H1 (cell line): ENCODE results near the gene FUT4. TPM values are rescaled to one million over a fixed set of nuclear protein-coding genes. Genes with fewer than 3 reads are reported as not detected.

Experiments used
- CTCF ChIA-PET: fragments of 300-600 bp; sonication (Branson Sonifier 250); formaldehyde crosslinking; loops from one replicate; lab custom pipeline; 2021; ENCODE audit not compliant: partially characterized antibody; lab: Charles Lee
- POLR2A ChIA-PET: fragments of 300-600 bp; sonication (Branson Sonifier 250); formaldehyde crosslinking; loops from one replicate; lab custom pipeline; 2021; ENCODE audit warnings: inconsistent platforms; ENCODE audit not compliant: partially characterized antibody; lab: Charles Lee
- DNase-seq, 2 experiments: peaks; one replicate each; pipeline versions ENCODE4 v3.0.0 to v3.0.0-alpha.2; 2010 to 2022; ENCODE audit warnings: low spot score in 2 of 2, low read depth in 1 of 2, mixed read lengths in 1 of 2
- FAIRE-seq: peaks from 2 replicates; lab custom pipeline; 2011; peaks lifted over from hg19 to GRCh38; lab: Jason Lieb, UNC
- H2AFZ ChIP-seq: 2 replicates; pipeline ENCODE4 v1.8.1; 2012; ENCODE audit warnings: low read length, inconsistent platforms
- H2AK5ac ChIP-seq: 2 replicates; pipeline ENCODE4 v1.6.1; 2013; ENCODE audit warnings: low read depth, low read length
- H2BK120ac ChIP-seq: replicated peaks from 2 replicates; pipeline ENCODE3; 2013; ENCODE audit warnings: low read depth, low read length, inconsistent platforms
- H2BK12ac ChIP-seq: 2 replicates; pipeline ENCODE4 v1.6.1; 2013; ENCODE audit warnings: low read depth, low read length
- H2BK15ac ChIP-seq: 2 replicates; pipeline ENCODE4 v1.6.1; 2013; ENCODE audit warnings: low read length
- H2BK20ac ChIP-seq: 2 replicates; pipeline ENCODE4 v1.6.1; 2013; ENCODE audit warnings: low read length
- H2BK5ac ChIP-seq: 2 replicates; pipeline ENCODE4 v1.6.1; 2013; ENCODE audit warnings: low read depth, low read length
- H3K14ac ChIP-seq: 2 replicates; pipeline ENCODE4 v1.6.1; 2013; ENCODE audit warnings: inconsistent platforms; ENCODE audit not compliant: insufficient read length
- H3K18ac ChIP-seq: 2 replicates; pipeline ENCODE4 v1.6.1; 2013; ENCODE audit warnings: low read length; ENCODE audit errors: extremely low read depth
- H3K23ac ChIP-seq: 2 replicates; pipeline ENCODE4 v1.6.1; 2013; ENCODE audit warnings: inconsistent platforms; ENCODE audit not compliant: insufficient read length
- H3K23me2 ChIP-seq: 2 replicates; pipeline ENCODE4 v1.6.1; 2013; ENCODE audit warnings: low read depth, low read length
- H3K27ac ChIP-seq: 2 replicates; pipeline ENCODE4 v1.6.1; 2011; ENCODE audit warnings: low read depth, low read length, inconsistent platforms
- H3K27me3 ChIP-seq, 4 experiments: replicated peaks in 1 of 4; 1 replicate in 1 of 4; 2 replicates in 3 of 4; pipeline versions ENCODE4 v1.6.1 to v1.8.1; 2011 to 2013; ENCODE audit warnings: low read length in 3 of 4, mild to moderate bottlenecking in 3 of 4, inconsistent platforms in 2 of 4, mixed read lengths in 2 of 4, moderate library complexity in 1 of 4; ENCODE audit not compliant: control insufficient read depth in 3 of 4, insufficient read depth in 3 of 4; ENCODE audit errors: extremely low read depth in 1 of 4
- H3K36me3 ChIP-seq, 4 experiments: 2 replicates each; pipeline versions ENCODE4 v1.6.1 to v1.8.1; 2011 to 2013; ENCODE audit warnings: mild to moderate bottlenecking in 4 of 4, low read length in 3 of 4, moderate library complexity in 2 of 4, control low read depth in 1 of 4, inconsistent platforms in 1 of 4; ENCODE audit not compliant: insufficient read depth in 4 of 4, control insufficient read depth in 2 of 4
- H3K4ac ChIP-seq: replicated peaks from 2 replicates; pipeline ENCODE3; 2013; ENCODE audit warnings: low read length, low read depth, mixed read lengths, inconsistent platforms; ENCODE audit not compliant: insufficient read length
- H3K4me1 ChIP-seq, 4 experiments: replicated peaks in 1 of 4; 1 replicate in 1 of 4; 2 replicates in 3 of 4; pipeline versions ENCODE4 v1.6.1 to v1.8.1; 2011 to 2013; ENCODE audit warnings: low read length in 3 of 4, inconsistent platforms in 2 of 4, mixed read lengths in 1 of 4; ENCODE audit not compliant: insufficient read depth in 4 of 4, control insufficient read depth in 3 of 4
- H3K4me2 ChIP-seq, 2 experiments: 2 replicates each; pipeline versions ENCODE4 v1.6.1 to v1.8.1; 2011 to 2013; ENCODE audit warnings: low read depth in 2 of 2, low read length in 2 of 2, control low read depth in 1 of 2, inconsistent platforms in 1 of 2, mild to moderate bottlenecking in 1 of 2; ENCODE audit not compliant: insufficient read depth in 1 of 2
- H3K4me3 ChIP-seq, 4 experiments: fragments of 200-600, 300-600 bp in 1 of 4; sonication (generic), shearing (Covaris generic), sonication (Bioruptor Twin) in 1 of 4; 2 replicates each; pipeline versions ENCODE4 v1.5.1 to v1.8.1; 2011 to 2016; ENCODE audit warnings: low read length in 4 of 4, low read depth in 3 of 4, control low read depth in 2 of 4, inconsistent platforms in 2 of 4, mild to moderate bottlenecking in 2 of 4, mixed read lengths in 1 of 4, moderate library complexity in 1 of 4; ENCODE audit not compliant: insufficient read depth in 2 of 4; ENCODE audit errors: extremely low read depth in 1 of 4
- H3K56ac ChIP-seq: replicated peaks from 2 replicates; pipeline ENCODE3; 2013; ENCODE audit warnings: low read depth, mild to moderate bottlenecking, mixed read lengths, low read length, inconsistent platforms; ENCODE audit not compliant: insufficient read length
- H3K79me1 ChIP-seq: 2 replicates; pipeline ENCODE4 v1.6.1; 2013; ENCODE audit warnings: low read depth, low read length, control low read depth
- H3K79me2 ChIP-seq, 2 experiments: 2 replicates each; pipeline versions ENCODE4 v1.6.1 to v1.8.1; 2012 to 2013; ENCODE audit warnings: low read length in 2 of 2, mild to moderate bottlenecking in 2 of 2, inconsistent platforms in 1 of 2; ENCODE audit not compliant: insufficient read depth in 2 of 2, control insufficient read depth in 1 of 2
- H3K9ac ChIP-seq, 4 experiments: replicated peaks in 1 of 4; 1 replicate in 1 of 4; 2 replicates in 3 of 4; pipeline versions ENCODE4 v1.6.1 to v1.8.1; 2011 to 2013; ENCODE audit warnings: low read depth in 3 of 4, low read length in 3 of 4, control low read depth in 2 of 4, mild to moderate bottlenecking in 2 of 4, moderate library complexity in 2 of 4, inconsistent platforms in 1 of 4; ENCODE audit errors: extremely low read depth in 1 of 4
- H3K9me3 ChIP-seq, 2 experiments: 2 replicates each; pipeline versions ENCODE4 v1.6.1 to v1.8.1; 2012 to 2013; ENCODE audit warnings: mild to moderate bottlenecking in 2 of 2, moderate library complexity in 2 of 2, control low read depth in 1 of 2, inconsistent platforms in 1 of 2, low read depth in 1 of 2, low read length in 1 of 2, mixed read lengths in 1 of 2; ENCODE audit not compliant: insufficient read depth in 2 of 2
- H4K20me1 ChIP-seq, 2 experiments: replicated peaks in 1 of 2; 2 replicates each; pipeline versions ENCODE3 to v1.8.1; 2011 to 2013; ENCODE audit warnings: inconsistent platforms in 2 of 2, low read length in 2 of 2, mild to moderate bottlenecking in 1 of 2; ENCODE audit not compliant: insufficient read depth in 2 of 2, control insufficient read depth in 1 of 2
- H4K5ac ChIP-seq: 2 replicates; pipeline ENCODE4 v1.6.1; 2013; ENCODE audit warnings: low read length, low read depth, mixed read lengths, inconsistent platforms; ENCODE audit not compliant: insufficient read length
- H4K8ac ChIP-seq: 2 replicates; pipeline ENCODE4 v1.8.0; 2013; ENCODE audit warnings: mild to moderate bottlenecking, moderate library complexity, low read length, inconsistent platforms; ENCODE audit not compliant: insufficient read depth; ENCODE audit errors: extremely low read depth
- H4K91ac ChIP-seq: replicated peaks from 2 replicates; pipeline ENCODE3; 2013; ENCODE audit warnings: low read length, mixed read lengths, inconsistent platforms; ENCODE audit not compliant: insufficient read length
- BRCA1 ChIP-seq: IDR thresholded peaks from 2 replicates; pipeline ENCODE4 v1.6.1; 2012; ENCODE audit warnings: low read depth, low read length, improper control_type of control experiment
- CEBPB ChIP-seq: IDR thresholded peaks from 2 replicates; pipeline ENCODE4 v1.6.1; 2012; ENCODE audit warnings: low read depth, low read length
- EZH2 ChIP-seq: fragments of 200-600 bp; sonication (generic); IDR thresholded peaks from 2 replicates; pipeline ENCODE4 v1.7.1; 2012; ENCODE audit warnings: low read depth, mild to moderate bottlenecking, moderate library complexity, low read length, inconsistent platforms; ENCODE audit not compliant: severe bottlenecking
- PHF8 ChIP-seq: fragments of 200-600 bp; sonication (generic); conservative IDR thresholded peaks from 2 replicates; pipeline ENCODE4 v1.7.1; 2012; ENCODE audit warnings: low read depth, mild to moderate bottlenecking, inconsistent platforms, low read length, moderate library complexity
- RBBP5 ChIP-seq: IDR thresholded peaks from 2 replicates; pipeline ENCODE4 v1.7.1; 2012; ENCODE audit warnings: low read depth, mild to moderate bottlenecking, inconsistent platforms, low read length, moderate library complexity, borderline replicate concordance
- SRF ChIP-seq: IDR thresholded peaks from 2 replicates; pipeline ENCODE4 v1.6.1; 2011; ENCODE audit warnings: mild to moderate bottlenecking, low read depth, low read length, moderate library complexity
- SUZ12 ChIP-seq: fragments of 200-600 bp; sonication (generic); IDR thresholded peaks from 2 replicates; pipeline ENCODE4 v1.6.1; 2012; ENCODE audit warnings: mild to moderate bottlenecking, inconsistent platforms, low read length, moderate library complexity, mixed read lengths
- TBP ChIP-seq: IDR thresholded peaks from 2 replicates; pipeline ENCODE4 v1.6.1; 2011; ENCODE audit warnings: low read depth, low read length, improper control_type of control experiment
- TEAD4 ChIP-seq: IDR thresholded peaks from 2 replicates; pipeline ENCODE4 v1.6.1; 2012; ENCODE audit warnings: low read depth, low read length, inconsistent platforms, mixed read lengths
- YY1 ChIP-seq: IDR thresholded peaks from 2 replicates; pipeline ENCODE4 v1.6.1; 2011; ENCODE audit warnings: low read depth, mild to moderate bottlenecking, low read length
- WGBS, 2 experiments: shearing (Covaris generic) in 1 of 2; methylation state at CpG; one replicate each; pipeline versions ENCODE4 v1.1.6 to v1.1.7; 2013 to 2015; ENCODE audit warnings: low lambda C conversion rate in 2 of 2, mixed read lengths in 2 of 2, inconsistent platforms in 1 of 2, low coverage in 1 of 2, missing lambda C conversion rate in 1 of 2; ENCODE audit not compliant: insufficient replicate concordance in 2 of 2, insufficient coverage in 1 of 2, insufficient read length in 1 of 2; ENCODE audit errors: extremely low coverage in 1 of 2, missing lambda C conversion rate in 1 of 2; 5-methylcytosine and 5-hydroxymethylcytosine counted together
- polyA plus RNA-seq, 7 experiments: library from polyadenylated mRNA; depleted of rRNA in 3 of 7; stranded (reverse) in 5 of 7; unstranded in 2 of 7; fragments of >200 nt in 5 of 7; fragments of 200-250 nt in 2 of 7; gene quantifications; 1 replicate in 5 of 7; 2 replicates in 1 of 7; 4 replicates in 1 of 7; pipeline versions ENCODE4 v1.2.1 to v1.2.3, GENCODE V29; 2011 to 2013; ENCODE audit warnings: missing spikeins in 2 of 7, mixed read lengths in 2 of 7
- total RNA-seq: library from RNA; stranded (reverse); fragmentation: NEBNext Ultra II Directional; extraction: Animal tissue kit (Norgen Biotek cat#: 25700); gene quantifications from 2 replicates; pipeline ENCODE4 v1.2.1, GENCODE V29; 2021
- TF ChIP-seq, protein P1 (sequence below): IDR thresholded peaks from 2 replicates; pipeline ENCODE4 v1.6.1; 2012; ENCODE audit warnings: inconsistent platforms

FUT4 gene
- total and polyA plus RNA-seq, 2 of the 8 experiments (the other 6 are each of a cell fraction or from before 2014, with no cell fraction given): 2.6 to 8.0 TPM

DNA sequence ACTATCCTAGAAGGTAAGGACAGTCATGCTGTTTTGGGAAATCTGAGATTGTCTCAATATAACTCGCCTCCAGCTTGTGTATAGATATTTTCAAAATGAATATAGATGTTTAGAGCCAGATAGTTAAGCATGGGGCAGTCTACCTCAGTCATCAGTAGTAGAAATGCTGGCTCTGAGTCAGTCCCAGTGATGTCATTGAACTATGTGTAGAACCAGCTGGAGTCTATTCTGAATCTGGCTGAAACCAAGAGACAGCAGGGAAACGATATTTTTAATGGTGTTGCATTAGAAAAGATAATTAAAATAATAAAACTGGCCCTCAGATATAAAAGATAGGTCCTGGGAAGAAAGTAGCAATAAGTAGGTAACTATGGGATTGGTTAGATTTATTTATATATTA is 49.3 kb downstream of the FUT4 start:
- H2BK12ac ChIP-seq: no peak overlapping the region
- H3K14ac ChIP-seq: no peak overlapping the region
- H3K23me2 ChIP-seq: no peaks in the 10 kb centered on the region
- no peak overlapping the region for H2BK15ac ChIP-seq
- no peak overlapping the region for H2BK20ac ChIP-seq
- no peak overlapping the region for H2AFZ ChIP-seq
- no peaks in the 10 kb centered on the region for H3K4me1 ChIP-seq
- no peaks in the 10 kb centered on the region for H3K79me2 ChIP-seq
- H2BK5ac ChIP-seq: no peak overlapping the region
- FAIRE-seq (no peak), DNase-seq (no peak)
- H3K56ac ChIP-seq: no peak overlapping the region
- no peaks in the 10 kb centered on the region; a peak in 2 of 7 replicates for H3K27me3 ChIP-seq
- ChIA-PET CTCF (interaction anchor here (1.2 kb wide), 1 partner anchor 48 kb away, joined by 4 read pairs; no protein-coding TSS in a partner anchor), POLR2A (no interaction called here)
- no peak overlapping the region for H3K4ac ChIP-seq
- H4K8ac ChIP-seq: no peak overlapping the region
- H4K5ac ChIP-seq: no peak overlapping the region
- H3K18ac ChIP-seq: no peak overlapping the region
- no peaks in the 10 kb centered on the region for H3K9me3 ChIP-seq
- H3K9ac ChIP-seq: no peak overlapping the region
- 90% methylated on average over 2 of the region's 2 CpGs; no CpG with 5 or more reads in 1 of the 2 experiments for WGBS, 2 experiments
- no peak overlapping the region for H4K91ac ChIP-seq
- H3K4me3 ChIP-seq: no peak overlapping the region
- no peak overlapping the region for H2AK5ac ChIP-seq
- H3K27ac ChIP-seq: no peak overlapping the region
- no peak overlapping the region for H3K23ac ChIP-seq
- no peaks in the 10 kb centered on the region for H4K20me1 ChIP-seq
- TF ChIP-seq SRF (no peak), RBBP5 (no peak), EZH2 (no peak), BRCA1 (no peak), TBP (no peak), SUZ12 (no peak), PHF8 (no peak), TEAD4 (no peak), YY1 (no peak), CEBPB (no peak)
- TF ChIP-seq, protein P1, sequence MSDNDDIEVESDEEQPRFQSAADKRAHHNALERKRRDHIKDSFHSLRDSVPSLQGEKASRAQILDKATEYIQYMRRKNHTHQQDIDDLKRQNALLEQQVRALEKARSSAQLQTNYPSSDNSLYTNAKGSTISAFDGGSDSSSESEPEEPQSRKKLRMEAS: no peak
- H2BK120ac ChIP-seq: no peak overlapping the region
- no peaks in the 10 kb centered on the region for H3K79me1 ChIP-seq
- no peak overlapping the region for H3K4me2 ChIP-seq
- no peaks in the 10 kb centered on the region for H3K36me3 ChIP-seq
